Tongue (tissue), 2 donors: ENCODE measurements around the gene ARL13B. TPM values are rescaled to one million over a fixed set of nuclear protein-coding genes. Genes with fewer than 3 reads are reported as not detected.
"Not testable (repeated sequence)": the region's sequence is repeated elsewhere in the genome, so short reads cannot be mapped to it uniquely, and the experiment has no call there.

Source experiments
- DNase-seq: peaks from one replicate; pipeline ENCODE4 v3.0.0-alpha.2; 2015
- total RNA-seq: library from RNA; depleted of rRNA; stranded (reverse); fragments of >200 nt; gene quantifications from one replicate; pipeline ENCODE4 v1.2.3, GENCODE V29; 2014

ARL13B gene
- 8.3 TPM for total RNA-seq

DNA sequence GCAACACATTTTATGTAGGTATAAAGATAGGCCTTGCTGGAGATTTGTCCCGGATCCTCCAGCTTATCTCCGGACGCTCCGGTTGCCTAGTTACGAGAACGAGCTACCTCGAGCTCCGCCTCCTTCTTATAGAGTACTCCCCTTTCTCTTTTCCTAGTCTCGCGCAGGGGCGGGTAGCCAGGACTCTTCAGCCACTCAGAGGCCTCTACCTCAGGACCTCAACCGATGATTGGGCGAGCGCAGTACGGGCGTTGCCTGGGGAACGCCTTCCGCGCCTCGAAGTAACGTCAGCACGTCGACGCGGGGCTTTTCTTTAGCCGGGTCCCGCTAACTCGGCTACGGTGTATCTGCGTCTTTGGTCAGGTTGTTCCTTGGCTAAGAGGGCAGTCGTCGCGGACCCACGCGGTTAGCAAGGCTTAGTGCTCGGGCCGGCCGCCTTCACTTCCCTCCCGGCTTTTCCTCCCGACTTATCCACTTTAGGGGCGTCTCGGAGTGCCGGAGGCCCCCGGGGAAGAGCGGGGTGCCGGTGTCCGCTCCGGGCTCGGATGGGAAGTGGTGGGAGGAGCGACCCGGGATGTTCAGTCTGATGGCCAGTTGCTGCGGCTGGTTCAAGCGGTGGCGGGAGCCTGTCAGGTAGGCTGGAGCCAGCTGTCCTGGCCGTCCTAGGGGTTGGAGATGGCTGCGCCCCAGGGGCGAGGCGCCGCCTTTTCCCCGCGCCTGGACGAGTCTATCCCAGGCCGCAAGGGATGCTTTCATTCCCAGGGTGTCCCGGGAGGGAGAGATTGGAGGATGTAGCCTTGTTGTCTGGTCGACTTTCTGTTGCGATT lies at the start of gene ARL13B:
ARL13B (plus strand) TSS at position 306 of the 827 bp plus-strand sequence; CDS start at position 575, 269 bp downstream.
- peak; percentile 99 for DNase-seq

DNA sequence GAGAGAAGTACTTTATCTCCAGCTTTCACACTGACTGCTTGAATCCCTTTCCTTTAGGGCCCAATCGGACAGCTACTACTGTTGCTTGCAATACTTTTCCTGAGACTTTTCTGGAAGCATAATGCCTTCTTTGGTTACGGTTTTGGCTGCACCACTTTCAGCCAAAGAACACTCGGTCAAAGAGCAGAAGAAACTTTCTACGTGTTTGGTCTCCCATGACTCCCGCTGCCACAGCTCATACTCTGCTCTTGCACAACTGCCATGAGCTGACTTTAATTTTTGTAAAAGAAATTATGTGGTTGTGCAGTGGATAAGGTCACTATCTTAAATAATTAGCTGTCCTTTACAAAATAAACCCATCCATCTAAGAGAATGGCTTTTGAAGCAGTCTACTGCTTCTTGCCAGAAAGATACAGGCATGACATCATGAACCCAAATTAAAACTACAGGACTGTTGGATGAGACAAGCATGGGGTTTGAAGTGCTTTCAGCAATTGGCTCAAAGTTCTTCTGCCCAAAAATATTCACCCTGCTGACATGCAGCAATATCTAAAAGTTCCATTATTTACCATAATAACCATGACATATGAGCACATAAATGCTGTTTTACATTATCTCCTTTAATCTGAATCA lies 48.2 kb upstream of the ARL13B start:
- no peak for DNase-seq

DNA sequence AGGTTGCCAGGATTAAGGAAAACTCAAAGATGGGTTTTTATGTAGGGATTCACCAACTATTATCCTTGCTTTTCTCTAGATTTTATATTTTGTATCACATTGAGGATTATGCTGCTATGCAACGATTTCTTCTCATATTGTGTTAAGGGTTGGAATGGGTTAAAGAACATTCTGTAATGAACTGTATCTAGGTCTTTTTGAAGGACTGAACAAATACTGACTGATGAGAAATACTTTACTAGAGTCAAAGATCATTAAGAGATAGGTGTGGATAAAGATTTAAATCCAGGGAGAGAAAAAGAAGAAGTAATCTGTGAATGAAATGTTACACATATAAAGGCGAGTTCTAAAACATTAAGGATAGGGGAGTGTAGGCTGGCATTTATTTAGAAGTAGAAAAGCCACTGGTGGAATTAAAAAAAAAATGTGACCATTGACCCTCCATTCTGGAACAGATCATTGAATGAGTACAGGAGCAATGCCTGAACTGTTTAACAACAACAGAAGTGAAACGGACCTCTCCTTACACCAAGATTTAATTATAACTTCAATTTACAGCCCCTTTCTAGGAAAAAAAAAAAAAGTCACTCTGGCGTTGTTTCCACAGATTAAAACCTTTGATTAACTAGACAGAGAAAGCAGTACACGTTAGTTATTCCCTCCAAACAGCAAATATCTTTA lies 45.4 kb upstream of the ARL13B start:
- DNase-seq = no peak

DNA sequence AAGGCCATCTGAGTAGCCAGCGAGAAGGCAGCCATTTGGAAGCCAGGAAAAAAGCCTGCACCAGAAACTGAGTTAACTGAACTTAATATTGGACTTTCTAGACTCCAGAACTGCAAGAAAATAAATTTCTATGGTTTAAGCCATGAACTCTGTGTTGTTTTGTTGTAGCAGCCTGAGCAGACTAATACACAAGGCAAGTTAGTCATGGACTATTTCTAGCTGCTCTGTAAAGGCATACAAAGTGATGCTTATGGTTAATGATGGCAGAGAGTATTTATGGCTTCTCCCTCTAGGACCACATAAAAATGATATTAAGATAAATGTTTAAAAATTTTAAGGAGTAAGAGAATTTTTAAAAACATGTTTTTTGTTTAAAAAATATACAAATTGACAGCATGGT lies 43.4 kb upstream of the ARL13B start:
- DNase-seq = no peak

DNA sequence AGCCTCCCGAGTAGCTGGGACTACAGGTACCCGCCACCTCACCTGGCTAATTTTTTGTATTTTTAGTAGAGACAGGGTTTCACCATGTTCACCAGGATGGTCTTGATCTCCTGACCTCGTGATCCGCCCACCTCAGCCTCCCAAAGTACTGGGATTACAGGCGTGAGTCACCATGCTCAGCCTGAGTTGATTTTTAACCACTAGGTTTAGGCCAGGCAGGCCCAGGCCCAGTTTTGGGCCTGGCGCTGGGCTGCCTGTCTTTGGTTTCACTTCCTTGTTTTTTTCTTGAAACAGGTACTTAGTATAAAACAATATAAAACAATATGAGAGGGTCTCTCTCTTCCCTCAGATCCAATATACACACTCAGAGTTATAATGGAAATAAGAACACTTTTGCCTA lies 42.5 kb upstream of the ARL13B start:
- not testable (repeated sequence) for DNase-seq

DNA sequence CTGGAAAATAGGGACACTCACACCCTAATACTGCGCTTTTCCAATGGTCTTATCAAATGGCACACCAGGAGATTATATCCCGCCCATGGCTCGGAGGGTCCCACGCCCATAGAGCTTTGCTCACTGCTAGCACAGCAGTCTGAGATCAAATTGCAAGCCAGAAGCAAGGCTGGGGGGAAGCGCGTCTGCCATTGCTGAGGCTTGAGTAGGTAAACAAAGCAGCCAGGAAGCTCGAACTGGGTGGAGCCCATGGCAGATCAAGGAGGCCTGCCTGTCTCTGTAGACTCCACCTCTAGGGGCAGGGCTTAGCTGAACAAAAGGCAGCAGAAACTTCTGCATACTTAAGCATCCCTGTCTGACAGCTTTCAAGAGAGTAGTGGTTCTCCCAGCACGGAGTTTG lies 30.0 kb upstream of the ARL13B start:
- not testable (repeated sequence) for DNase-seq

DNA sequence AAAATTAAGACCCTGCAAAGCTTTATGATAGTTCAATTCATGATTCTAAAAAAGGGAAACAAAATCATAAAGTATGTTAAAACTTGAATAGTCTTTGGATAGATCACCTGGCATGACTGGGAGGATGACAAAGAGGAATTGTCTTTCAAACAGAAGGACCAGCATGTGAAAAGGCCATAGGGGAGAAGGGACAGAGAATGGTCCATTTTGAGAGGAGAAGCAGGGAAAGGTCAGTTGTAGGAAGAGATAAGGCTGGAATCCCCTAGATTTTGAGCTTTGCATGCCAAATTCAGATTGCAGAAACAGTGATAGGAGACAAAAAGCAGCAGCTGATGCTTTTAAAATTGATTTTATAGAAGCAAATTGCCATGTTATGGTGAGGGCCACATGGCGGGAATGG lies 18.9 kb upstream of the ARL13B start:
- no peak for DNase-seq

DNA sequence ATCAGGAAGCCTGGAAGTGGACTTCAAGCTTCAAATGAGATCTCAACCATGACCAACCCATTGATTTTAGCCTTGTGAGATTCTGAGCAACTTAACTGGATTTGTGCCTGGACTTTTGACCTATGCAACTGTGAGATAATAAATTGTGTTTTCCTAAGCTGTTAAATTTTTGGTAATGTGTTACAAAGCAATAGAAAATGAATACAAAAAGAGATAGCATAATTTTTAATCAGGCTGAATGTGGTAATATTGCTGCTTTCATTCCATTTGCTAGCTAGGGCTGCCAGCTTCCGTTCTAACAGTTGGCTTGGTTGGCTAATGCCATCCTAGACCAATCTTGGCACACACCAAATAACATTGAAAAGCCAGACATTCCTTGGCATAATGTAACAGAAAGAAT lies 18.5 kb upstream of the ARL13B start:
- DNase-seq = peak; percentile 18

DNA sequence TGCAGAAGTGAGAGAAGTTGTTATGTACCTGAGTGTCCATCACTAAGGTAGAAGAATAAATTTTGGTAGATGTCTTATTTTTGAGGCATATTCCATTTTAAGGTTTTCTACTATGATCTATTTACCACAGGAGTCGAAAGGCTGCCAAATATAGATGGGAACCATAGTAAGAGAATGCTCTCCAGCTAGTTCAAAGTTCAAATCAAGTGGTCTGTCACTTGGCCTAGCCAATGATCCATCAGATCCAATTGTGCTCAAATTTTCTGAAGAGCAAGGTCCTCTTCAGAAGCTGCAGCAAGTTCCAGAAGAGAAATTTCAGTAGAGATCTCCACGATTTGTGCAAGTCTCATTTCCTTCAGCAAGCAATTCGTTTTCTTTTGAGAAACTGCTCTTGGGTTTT lies 17.2 kb upstream of the ARL13B start:
- no peak for DNase-seq

DNA sequence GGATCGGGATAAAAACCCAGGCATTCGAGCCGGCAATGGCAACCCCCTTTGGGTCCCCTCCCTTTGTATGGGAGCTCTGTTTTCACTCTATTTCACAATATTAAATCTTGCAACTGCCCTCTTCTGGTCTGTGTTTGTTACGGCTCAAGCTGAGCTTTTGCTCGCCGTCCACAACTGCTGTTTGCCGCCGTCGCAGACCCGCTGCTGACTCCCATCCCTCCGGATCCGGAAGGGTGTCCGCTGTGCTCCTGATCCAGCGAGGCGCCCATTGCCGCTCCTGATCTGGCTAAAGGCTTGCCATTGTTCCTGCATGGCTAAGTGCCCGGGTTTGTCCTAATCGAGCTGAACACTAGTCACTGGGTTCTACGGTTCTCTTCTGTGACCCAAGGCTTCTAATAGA lies 14.8 kb upstream of the ARL13B start:
- not testable (repeated sequence) for DNase-seq

DNA sequence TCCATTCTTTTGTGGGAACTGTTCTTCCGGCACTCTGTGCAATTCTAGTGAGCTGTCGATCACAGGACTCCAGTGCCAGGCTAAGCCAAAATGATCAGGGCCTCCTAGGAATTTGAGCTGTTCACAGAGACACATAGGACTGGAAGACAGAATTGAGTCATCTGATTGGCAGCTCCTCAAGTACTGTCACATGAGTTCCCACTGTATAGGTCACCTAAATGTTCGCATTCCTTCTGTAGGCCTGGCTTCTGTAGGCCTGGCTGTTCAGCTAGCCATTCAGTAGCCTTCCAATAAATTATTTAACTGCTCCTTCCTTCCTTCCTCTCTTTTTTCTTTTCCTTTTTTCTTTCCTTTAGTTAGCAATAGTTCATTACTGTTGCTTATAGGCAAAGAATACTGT lies 10.5 kb upstream of the ARL13B start:
- DNase-seq = no peak

DNA sequence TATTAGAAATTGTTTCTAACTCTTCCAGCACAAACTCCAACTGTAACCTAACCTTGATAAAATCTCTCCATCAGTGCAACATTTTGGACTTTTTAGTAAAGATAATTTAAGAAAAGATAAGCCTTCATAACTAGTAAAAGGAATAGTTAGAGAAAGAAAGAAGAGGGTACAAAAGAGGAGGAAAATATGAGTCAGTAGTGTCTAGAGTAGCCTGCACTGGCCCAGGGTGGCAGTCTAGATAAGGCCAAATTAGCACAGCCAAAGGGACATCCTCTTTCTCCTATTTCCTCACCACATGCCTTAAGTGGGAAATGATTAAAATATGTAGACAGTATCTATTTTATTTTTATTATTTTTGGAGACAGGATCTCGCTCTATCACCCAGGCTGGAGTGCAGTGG lies 10.0 kb upstream of the ARL13B start:
- DNase-seq = no peak

DNA sequence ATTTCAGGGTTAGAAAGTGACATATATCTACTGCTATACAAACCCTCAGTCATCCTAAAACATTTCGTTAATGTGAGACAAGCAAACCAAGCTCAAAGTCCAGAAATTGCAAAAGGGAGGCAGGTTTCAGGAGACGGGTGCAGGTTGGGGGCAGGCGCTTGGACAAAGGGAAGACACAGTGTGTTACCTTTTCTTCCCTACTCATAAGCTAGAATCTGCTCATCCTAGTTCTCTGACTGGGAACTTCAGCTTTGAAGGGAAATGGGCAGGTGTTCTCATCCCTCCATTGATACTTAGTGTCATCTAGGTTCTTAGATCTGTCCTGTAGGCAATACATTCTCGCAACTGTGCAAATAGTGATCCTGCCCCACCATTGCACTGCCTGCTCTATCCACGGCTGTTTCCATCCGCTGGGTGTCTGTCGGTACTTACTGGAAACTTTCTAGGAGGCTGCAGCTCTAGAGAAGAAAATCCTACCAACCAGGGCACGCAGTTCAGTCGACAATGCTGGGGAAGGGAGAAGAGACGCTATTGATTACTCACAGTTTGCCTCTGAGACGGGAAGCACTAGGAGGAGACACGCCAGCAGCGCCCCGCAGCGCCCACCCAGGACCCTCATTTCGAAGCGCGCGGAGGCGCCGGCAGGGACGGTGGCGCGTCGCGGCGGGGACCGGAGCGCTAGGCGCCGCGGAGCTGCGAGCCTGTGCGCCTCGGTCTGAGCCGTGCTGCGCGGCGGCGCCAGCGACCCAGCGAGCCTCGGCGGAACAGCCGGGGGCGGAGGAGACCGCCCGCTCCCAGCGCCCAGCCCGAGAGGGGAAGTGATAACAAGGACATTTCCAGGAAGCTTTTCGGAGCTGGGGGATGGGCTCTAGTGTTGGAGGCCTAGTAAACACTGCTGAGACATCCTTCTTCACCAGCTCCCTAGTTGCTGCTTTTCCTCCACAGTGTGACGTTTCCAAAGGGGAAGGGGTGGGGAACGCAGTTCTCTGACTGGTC lies 6.5 kb upstream of the ARL13B start, which contains the start of gene PROS1:
PROS1 (minus strand) TSS at position 766 of the 996 bp plus-strand sequence; CDS start at position 619, 147 bp downstream.
- DNase-seq = peak; percentile 91

DNA sequence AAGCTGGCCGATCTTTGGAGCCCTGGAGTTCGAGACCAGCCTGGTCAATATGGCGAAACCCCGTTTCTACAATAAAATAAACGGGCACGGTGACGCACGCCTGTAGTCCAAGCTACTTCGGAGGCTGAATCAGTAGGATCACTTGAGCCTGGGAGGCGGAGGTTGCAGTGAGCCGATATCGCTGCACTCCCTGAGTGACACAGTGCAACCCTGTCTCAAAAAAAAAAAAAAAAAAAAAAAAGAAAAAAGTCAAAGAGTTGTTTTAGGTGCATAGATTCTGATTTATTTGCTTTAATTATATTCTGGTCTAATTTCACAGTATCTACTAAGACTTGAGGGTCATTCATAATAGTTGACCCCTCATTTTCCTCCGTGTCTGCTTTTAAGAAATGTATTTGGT lies 1.7 kb downstream of the ARL13B start:
- DNase-seq = no peak

DNA sequence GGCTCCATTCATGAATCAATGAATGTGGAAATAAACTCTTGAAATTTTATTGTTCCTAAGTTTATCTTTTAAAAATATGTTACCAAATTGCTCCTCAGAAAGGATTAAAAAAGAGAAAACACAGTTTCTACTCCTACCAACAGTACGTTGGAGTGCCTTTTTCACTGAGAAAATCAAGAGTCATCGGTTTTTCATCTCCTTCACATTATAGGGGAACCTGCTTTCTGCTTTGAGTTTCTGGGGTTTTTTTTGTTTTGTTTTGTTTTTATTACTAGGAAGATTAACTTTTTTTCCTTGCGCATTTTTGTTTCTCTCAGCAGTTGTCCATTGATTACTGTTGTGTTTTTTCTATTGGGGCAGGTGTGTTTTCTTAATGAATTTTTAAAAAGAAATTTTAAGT lies 3.5 kb downstream of the ARL13B start:
- no peak for DNase-seq

DNA sequence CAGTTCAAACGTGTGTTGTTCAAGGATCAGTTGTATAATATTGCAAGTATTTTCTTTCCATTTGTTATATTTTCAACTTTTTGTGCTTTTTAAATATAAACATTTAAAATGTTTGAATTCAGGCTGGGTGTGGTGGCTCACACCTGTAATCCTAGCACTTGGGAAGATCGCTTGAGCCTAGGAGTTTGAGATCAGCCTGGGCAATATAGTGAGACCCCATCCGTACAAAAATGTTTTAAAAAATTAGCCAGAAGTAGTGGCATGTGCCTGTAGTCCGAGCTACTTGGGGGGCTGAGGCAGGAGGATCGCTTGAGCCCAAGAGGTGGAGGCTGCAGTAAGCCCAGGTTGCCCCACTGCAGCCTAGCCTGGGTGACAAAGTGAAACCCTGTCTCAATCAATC lies 4.7 kb downstream of the ARL13B start:
- no peak for DNase-seq

DNA sequence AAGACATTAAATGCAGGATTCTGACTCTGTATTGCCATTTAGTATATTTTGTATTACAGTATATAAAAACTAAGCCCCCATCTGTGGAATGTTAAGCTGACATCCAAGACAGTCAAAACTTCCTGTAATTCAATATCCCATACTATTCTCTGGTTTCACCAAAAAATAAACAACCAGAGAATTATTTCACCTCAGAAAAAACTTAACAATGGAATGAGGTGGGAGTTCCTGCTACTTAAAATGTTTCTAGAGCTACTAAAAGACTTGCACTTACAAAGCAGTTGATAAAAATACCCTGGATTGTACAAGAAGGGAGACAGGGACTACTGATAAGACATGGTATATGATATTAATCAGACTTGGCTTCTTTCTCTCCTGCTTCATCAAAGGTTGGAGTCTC lies 8.3 kb downstream of the ARL13B start:
- no peak for DNase-seq

DNA sequence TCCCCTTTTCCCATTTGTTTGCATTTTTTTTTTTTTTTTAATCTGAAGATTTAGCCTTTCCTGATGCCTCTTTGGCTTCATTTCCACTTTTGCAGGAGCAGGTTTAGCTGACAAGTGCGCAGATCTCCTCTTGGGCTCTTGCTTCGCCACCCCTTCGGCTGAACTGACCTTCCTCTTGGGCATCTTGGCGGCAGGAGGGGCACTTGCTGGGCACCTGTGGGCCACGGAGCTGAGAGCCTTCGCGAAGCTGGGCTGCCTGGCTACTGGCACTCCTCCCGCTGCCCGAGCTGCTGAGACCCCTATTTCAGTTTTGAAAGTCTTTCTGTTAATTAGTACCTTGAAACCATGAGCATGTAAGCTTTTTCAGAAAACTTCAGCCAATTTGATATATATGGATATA lies 8.8 kb downstream of the ARL13B start:
- DNase-seq = no peak

DNA sequence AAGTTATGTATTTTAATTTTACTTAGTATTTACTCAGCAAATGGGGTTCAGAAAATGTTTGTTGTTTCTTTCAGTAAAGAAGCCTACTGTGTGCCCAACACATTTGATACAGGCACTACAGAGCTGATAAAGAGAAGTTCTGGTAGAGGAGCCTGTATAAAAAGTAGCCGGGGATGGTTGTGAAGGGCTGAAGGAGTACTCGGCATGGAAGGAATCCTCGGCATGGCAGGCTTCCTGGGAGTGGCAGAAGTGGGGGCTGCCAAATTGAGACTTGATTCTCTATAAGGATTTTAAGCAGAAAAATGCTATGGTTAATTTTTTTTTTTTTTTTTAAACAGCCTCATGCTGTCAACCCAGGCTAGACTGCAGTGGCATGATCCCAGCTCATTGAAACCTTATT lies 9.3 kb downstream of the ARL13B start:
- DNase-seq = no peak

DNA sequence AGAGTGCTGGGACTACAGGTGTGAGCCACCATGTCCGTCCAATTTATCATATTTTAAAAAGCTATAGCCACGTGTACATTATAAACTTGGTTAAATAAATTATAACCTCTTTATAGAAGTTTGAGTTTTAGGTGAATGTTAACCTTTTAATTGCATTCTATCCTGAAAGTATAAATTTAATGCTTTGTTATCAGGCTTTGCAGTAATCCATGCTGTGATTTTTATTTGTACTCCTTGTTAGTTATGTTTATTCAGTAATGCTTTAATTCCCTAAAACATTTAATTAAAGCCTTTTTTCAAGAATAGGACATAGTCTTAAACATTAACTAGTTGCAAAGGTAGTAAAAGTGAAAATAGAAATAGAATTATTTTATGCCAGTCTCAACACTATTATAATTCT lies 11.7 kb downstream of the ARL13B start:
- no peak for DNase-seq

DNA sequence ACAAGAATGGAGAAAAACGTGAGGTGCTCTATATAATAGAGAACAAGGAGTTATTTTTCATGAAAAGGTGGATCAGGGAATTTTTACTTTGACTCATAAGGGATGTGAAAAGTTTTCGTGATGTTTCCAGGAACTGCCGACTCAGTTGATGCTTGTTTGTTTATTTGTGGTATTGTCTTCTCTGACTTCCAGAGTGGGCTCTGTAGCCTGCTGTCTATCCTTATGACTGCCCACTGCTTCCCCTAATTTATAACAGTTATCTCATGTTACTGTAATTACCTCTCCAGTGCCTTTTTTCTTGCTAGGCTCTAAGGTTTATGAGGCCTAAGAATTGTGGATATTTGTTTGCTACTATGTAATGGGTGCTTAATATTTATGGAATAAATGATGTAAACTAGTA lies 12.3 kb downstream of the ARL13B start:
- no peak for DNase-seq

DNA sequence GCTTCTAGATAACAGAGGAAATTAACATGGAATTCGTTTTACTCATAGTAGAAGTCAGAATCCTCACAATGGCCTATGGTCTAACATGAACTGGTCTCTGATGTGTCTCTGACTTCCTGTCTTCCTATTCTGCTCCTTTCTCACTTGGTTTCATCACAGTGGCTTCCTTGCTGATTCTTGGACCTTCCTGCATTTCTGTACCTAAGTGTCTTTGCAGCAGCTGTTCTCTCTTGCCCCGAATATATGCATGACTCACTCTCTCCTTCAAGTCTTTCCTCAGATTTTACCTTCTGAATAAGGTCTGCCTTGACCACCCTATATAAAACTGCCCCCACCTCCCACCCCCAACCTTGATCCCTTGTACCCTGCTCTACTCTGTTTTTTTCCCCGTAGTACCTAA lies 14.1 kb downstream of the ARL13B start:
- no peak for DNase-seq
